NCI-H460 (cell line): ENCODE measurements around the gene LIPC. TPM values are rescaled to one million over a fixed set of nuclear protein-coding genes. Genes with fewer than 3 reads are reported as not detected.

Experiments used
- DNase-seq: peaks from one replicate; pipeline ENCODE4 v3.0.0-alpha.2; 2016; ENCODE audit warnings: low read depth; ENCODE audit errors: extremely low read depth
- total RNA-seq: library from RNA; depleted of rRNA; stranded (reverse); fragments of >200 nt; shearing (Covaris generic); gene quantifications from 2 replicates; pipeline ENCODE4 v1.2.3, GENCODE V29; 2014

The LIPC gene
- total RNA-seq, 1 experiment from 2014 or later = not detected

DNA sequence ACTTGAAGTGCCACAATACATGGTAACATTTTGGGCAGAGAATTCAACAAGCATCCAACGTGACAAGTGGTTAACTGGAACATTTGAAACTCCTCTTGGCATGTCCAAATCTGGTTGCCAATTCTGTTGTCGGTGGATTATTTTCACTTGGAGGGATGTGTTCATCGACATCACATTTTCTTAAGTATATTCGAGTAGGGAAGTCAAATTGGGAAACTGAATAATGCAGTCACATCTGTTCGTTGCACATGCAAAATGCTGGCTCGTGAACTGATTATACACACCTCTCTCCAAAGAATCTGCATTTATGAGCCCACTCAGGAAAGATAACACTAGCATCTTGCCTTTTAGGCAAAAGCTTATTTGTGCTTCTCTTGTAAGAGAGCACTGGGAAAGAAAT lies 139.7 kb downstream of the LIPC start:
- no peak for DNase-seq

GRCh38 chr15:58572521-58572920 lies 140.7 kb downstream of the LIPC start:
- no peak for DNase-seq

- DNase-seq = no peak
These were observed 141.5 kb downstream of the LIPC start for GRCh38 chr15:58573270-58573669.

- no peak for DNase-seq
These were observed 142.8 kb downstream of the LIPC start for GRCh38 chr15:58574631-58575030.

- no peak for DNase-seq
These were observed 143.4 kb downstream of the LIPC start for GRCh38 chr15:58575045-58575786.

DNA sequence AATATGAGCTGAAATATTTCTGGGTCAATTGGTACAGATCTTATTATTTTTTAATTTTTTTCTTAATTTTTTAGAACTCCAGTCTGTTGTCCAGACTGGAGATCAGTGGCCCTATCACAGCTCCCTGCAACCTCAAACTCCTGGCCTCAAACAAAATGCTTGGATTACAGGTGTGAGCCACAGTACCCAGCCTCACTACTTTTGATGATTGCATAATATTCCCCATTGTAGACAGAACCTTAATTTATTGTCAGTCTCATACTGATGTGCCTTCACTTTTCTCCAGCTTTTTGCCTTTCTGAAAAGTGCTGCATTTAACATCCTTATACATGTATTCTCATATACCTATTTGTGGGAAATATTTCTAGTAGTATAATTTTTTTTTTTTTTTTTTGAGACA lies 144.9 kb downstream of the LIPC start:
- DNase-seq = no peak

- DNase-seq = no peak
These were observed 150.4 kb downstream of the LIPC start for GRCh38 chr15:58582160-58582559.

DNA sequence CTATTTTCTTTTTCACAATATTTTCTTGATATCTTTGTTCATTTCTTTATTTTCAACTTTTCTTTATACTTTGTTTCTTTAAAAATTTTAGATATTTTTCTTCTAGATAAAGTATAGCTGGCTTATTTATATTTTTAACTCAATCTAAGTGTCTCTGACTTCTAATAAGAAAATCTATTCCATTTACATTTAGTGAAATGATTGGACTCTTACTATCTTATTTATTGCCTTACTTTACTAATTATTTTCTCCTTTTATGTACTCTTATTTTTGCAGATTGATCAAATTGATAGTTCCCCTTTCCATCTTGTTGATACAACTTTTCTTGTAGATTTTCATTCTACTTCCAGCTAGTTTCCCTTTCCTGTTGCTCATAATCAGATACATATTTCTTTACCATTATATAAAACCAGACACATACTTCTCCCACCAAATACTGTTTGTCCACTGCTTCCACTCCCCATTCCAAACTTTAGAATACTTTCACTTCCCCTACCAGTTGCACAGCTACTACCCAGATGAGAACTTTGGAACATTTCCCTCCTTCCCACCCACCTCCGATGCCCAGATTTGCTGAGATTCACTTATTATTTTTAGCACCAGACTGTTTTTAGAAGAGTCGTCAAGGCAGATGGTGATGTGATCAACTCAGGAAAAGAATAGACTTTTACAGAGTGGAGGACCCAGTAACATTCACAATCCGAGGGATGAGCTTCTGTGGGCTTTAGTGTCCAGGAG lies 151.5 kb downstream of the LIPC start:
- no peak for DNase-seq

DNA sequence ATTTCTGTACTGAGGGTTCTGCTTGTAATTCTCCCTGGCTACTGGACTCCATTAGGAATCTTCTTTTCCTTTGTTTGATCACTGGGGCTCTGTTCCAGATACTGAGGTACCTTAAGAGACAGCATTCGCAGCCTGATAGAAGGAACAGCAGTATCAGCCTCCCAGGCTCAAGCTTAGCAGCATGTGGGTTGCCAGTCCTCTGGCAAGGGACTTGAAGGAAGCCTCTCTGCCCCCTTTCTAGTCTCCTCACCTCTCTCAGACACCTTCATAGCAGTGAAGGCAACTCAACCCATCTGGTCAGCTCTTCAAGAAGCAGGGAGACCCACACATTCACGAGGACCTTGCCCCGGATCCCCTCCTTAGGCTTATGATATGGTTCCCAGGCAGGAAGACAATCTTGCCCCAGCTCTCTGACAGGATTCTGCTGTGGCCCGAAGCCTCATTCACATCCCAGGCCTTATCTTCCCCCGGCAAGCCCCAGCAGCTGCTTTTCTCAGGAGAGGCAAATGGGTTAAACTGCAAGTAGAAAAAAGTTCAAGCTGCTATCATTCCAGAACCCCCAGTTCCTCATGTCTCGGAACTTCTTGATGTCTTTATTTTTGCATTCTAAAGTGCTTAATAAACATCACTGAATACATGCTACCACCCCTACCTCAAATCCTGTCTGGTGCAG lies 153.1 kb downstream of the LIPC start:
- no peak for DNase-seq

- DNase-seq = no peak
These were observed 154.1 kb downstream of the LIPC start for GRCh38 chr15:58585693-58586443.

DNA sequence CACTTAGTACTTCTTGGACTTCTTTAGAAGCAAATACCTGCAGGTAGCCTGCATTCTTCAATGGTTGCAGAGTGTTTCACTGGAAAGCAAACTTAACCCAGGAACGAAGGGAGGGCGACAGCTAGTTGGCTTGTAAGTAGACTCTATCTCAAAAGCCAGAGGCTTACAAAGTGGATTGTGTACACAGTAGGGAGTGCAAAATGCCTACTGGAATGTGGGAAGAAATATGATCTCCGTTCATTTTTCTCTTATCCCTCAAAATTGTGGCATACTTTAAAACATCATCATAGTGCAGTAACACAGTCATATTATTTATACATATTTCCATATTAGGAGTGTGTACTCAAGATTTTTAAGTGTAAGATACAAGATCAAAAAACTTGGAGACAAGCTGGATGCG lies 155.7 kb downstream of the LIPC start:
- no peak for DNase-seq

- DNase-seq = no peak
These were observed 156.3 kb downstream of the LIPC start for GRCh38 chr15:58588096-58588495.

- DNase-seq = no peak
These were observed 157.3 kb downstream of the LIPC start for GRCh38 chr15:58589047-58589446.

- no peak for DNase-seq
These were observed 158.4 kb downstream of the LIPC start for GRCh38 chr15:58590236-58590635.

- DNase-seq = no peak
These were observed 159.1 kb downstream of the LIPC start for GRCh38 chr15:58590926-58591325.

DNA sequence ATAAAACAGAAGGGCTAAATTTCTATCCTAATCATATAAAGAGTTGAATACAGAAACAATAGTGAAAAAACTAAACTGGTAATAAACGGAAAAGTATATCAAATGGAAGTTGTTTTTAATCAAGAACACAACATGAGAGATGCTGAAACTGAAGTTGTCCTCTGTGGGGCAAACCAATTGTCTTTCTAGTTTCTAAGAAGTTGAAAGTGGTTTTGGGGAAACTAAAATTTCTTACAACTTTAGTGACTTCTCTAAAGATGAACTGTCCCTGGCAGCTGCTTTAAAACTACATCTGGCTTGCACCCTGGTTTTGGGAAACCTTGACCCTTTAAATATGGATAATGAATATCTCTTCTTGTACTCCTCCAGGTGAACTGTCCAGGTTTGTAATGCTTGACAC lies 162.1 kb downstream of the LIPC start:
- DNase-seq = no peak

GRCh38 chr15:58594898-58595297 lies 163.1 kb downstream of the LIPC start:
- no peak for DNase-seq

GRCh38 chr15:58595516-58596263 lies 163.9 kb downstream of the LIPC start:
- DNase-seq = no peak

DNA sequence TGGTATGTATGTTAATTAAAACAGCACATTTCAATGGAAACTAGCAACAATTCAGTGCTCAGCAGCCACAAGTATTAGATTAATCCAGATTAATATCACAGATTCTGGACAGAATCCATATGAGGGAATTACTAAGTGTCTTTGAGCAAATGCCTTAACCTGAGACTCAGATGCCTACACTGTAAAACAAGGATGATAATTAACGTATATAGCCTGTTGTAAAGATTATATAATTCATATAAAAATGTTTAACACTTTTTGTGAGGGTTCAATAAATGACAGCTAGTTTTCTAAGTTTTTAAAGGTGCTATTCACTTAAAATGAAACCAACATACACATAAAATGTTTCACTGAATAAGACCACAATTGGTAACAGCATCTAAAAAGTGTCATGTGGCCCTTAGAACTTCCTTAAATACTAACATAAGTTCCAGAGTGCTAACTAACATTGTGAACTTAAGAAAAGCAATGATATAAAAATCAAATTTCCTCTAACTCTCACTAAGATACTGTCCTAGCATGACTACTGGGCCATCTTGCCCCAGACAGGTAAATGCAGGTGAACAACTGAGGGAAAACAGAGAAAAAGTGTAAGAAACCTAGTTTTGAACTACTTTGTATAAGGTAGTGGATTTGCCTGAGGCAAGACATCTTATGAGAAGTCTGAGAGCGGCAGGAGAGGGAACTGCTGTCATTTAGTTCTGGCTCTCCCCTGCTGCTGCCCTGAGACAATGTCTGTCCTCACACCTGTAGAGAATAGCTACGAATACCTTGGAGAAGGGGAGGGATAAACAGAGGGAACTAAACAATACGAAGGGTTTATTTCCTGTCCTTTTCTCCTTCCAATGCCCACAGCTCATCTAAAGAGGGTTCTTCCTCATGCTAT lies 166.4 kb downstream of the LIPC start:
- DNase-seq = no peak
